Left lung (tissue), 10 donors: ENCODE data around the gene SLX4. TPM values are rescaled to one million over a fixed set of nuclear protein-coding genes. Genes with fewer than 3 reads are reported as not detected.

Experiments used
- ATAC-seq: fragments of 200-7000 bp; cut with Tn5 transposase; one replicate; pipeline ENCODE4 v1.9.1; 2020; ENCODE audit warnings: moderate library complexity
- DNase-seq, 4 donors: peaks; one replicate each; pipeline ENCODE4 v3.0.0-alpha.2; 2013 to 2020
- H3K27ac ChIP-seq, 2 donors: fragments of 200-600 bp; sonication (generic) in 1 of 2; one replicate each; pipeline versions ENCODE4 v1.5.0 to v1.8.0; 2020 to 2021
- H3K27me3 ChIP-seq, 2 donors: fragments of 200-600 bp; sonication (generic) in 1 of 2; one replicate each; pipeline versions ENCODE4 v1.5.0 to v1.8.0; 2020 to 2021
- H3K36me3 ChIP-seq, 2 donors: fragments of 200-600 bp; sonication (generic) in 1 of 2; one replicate each; pipeline versions ENCODE4 v1.5.0 to v1.8.0; 2020 to 2021
- H3K4me1 ChIP-seq, 2 donors: fragments of 200-600 bp; one replicate each; pipeline ENCODE4 v1.8.0; 2021
- H3K4me3 ChIP-seq, 2 donors: fragments of 200-600 bp; sonication (generic) in 1 of 2; one replicate each; pipeline versions ENCODE4 v1.5.0 to v1.8.0; 2020 to 2021; ENCODE audit warnings: mild to moderate bottlenecking in 1 of 2
- H3K9me3 ChIP-seq, 2 donors: fragments of 200-600 bp; sonication (generic) in 1 of 2; one replicate each; pipeline versions ENCODE4 v1.5.0 to v1.8.0; 2020 to 2021
- intact Hi-C, 2 donors: fragments of 100-400 bp; cut with DNase I; formaldehyde crosslinking; loops; one replicate each; pipeline versions ENCODE4 v1.11.2 to v1.14.2; 2022
- polyA plus RNA-seq, 6 donors: library from polyadenylated mRNA; unstranded; fragments of 120-200 nt; gene quantifications; one replicate each; pipeline ENCODE4 v1.2.1, GENCODE V29; 2013; ENCODE audit not compliant: insufficient read length in 6 of 6
- total RNA-seq, 2 donors: library from RNA; stranded (reverse); fragmentation: NEBNext Ultra II Directional; extraction: Animal tissue kit (Norgen Biotek cat#: 25700); gene quantifications; one replicate each; pipeline ENCODE4 v1.2.1, GENCODE V29; 2021
- TF ChIP-seq, protein P1 (sequence below), 2 donors: fragments of 200-600 bp; sonication (generic) in 1 of 2; IDR thresholded peaks; one replicate each; pipeline versions ENCODE4 v1.5.0 to v1.8.0; 2021; ENCODE audit warnings: antibody characterized with exemption in 2 of 2
- donor health status: DM: no; HTN: yes; CAD: no.
- donor health status: DM: no; HTN: no; CAD: no.

The SLX4 gene
- total and polyA plus RNA-seq, 8 donors, result 6.7 to 8.1 (median 7.1) TPM

DNA sequence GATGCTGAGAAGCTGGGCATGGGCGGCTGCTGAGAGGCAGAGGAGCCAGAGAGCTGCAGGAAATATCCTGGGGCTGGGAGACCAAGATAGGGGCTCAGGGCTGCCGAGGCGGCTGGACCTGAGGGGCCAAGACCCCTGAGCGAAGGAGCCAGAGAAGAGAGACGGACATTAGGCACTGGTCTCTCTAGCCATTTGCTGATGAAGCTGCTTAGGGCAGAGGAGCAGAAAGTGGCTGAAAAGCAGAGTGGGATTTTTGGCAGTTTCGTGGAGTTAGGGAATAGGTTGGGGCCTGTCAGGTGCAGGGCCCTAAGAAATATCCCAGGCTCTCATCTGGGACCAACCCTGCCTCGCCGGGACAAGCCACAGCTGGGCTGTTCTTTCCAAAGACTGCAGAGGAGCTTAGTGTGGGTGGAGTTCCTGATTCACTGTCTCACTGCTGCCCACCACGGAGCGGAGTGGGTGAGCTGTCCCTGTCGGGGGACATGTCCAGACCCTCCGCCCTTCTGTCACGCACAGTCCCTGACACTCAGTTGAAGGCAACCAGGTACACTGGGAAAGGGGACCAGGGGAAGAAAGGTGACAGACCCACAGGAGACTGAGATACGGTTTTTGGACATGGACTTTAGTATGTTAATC lies 31.8 kb upstream of the SLX4 start:
- no peaks in the 10 kb centered on the region for H3K27me3 ChIP-seq
- H3K4me3 ChIP-seq, result no peak overlapping the region
- ATAC-seq (no peak), DNase-seq (no peak)
- H3K27ac ChIP-seq, result no peak overlapping the region
- peaks cover 0 to 47% of the 10 kb centered on the region in 2 donors for H3K36me3 ChIP-seq
- H3K4me1 ChIP-seq, result no peaks in the 10 kb centered on the region
- intact Hi-C loops, result no loop called here
- TF ChIP-seq, protein P1, sequence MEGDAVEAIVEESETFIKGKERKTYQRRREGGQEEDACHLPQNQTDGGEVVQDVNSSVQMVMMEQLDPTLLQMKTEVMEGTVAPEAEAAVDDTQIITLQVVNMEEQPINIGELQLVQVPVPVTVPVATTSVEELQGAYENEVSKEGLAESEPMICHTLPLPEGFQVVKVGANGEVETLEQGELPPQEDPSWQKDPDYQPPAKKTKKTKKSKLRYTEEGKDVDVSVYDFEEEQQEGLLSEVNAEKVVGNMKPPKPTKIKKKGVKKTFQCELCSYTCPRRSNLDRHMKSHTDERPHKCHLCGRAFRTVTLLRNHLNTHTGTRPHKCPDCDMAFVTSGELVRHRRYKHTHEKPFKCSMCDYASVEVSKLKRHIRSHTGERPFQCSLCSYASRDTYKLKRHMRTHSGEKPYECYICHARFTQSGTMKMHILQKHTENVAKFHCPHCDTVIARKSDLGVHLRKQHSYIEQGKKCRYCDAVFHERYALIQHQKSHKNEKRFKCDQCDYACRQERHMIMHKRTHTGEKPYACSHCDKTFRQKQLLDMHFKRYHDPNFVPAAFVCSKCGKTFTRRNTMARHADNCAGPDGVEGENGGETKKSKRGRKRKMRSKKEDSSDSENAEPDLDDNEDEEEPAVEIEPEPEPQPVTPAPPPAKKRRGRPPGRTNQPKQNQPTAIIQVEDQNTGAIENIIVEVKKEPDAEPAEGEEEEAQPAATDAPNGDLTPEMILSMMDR (IDR thresholded peaks at IDR 0.05), result no peak
- no peaks in the 10 kb centered on the region for H3K9me3 ChIP-seq

DNA sequence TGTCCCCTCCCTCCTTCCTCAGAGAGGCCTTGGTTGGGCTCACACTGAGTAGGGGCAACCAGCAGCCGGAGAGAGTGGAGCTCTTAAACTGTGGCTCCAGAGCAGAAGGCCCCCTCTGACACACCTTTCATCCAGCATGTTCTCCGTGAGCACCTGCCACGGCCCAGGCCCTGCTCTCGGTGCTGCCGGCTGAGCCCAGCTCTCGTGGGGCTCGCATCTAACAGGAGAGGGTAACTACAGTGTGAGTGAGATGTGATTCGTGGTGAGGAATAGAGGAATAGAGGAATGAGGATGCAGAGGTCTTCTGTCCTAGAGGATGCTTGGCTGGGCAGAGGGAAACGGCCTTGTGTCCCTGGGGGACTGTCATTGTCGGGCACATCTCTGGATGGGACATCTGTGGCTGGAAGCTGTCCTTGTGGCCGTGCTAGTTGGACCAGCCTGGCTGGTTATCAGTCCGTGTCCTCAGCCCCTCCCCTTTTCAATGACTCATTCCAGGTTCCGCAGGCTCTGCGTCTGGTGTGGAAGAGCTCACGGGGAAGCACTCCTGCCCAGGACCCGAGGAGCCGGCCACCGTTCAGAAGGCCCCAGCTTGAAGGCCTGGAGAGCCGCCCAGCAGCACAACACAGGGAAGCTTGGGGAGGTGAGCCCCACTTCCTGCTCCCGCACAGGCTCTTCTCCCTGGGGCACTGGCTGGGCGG lies 31.1 kb upstream of the SLX4 start:
- Histone ChIP-seq H3K27me3 (no peaks in the 10 kb centered on the region), H3K4me3 (no peak overlapping the region), H3K9me3 (no peaks in the 10 kb centered on the region), H3K4me1 (peaks cover under 1 to 3% of the 10 kb centered on the region in 2 donors), H3K27ac (no peak overlapping the region), H3K36me3 (peaks cover 0 to 47% of the 10 kb centered on the region in 2 donors)
- intact Hi-C loops, result no loop called here
- DNase-seq, result no peak
- no peak for ATAC-seq
- TF ChIP-seq, protein P1 (IDR thresholded peaks at IDR 0.05), result no peak

DNA sequence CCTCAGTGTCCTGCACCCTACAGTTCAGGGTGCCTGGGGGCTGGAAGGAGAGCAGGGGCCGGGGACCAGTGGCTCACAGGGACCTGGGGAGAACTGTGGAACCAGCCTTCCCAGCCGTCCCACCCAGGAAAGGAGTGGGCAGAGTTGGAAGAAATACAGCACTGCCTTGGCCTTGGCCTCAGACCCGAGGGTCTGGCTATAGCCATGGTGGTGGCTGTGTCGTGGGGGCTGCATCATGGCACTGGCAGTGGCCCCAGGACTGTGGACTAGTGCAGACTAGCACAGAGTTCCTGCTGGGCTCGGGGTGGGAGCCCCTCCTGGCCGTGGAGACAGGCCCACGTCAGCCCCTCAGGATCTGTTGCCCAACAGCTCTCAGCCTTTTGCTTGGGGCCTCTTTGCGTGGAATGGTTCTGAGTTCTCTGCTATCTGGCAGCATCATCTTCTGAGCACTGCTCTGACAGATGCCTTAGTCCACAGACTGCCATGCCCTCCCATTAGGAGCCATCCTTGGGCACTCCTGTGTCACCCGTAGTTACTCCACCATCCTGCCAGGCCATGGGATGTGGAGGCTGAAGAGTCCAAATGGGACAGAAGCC lies 30.5 kb upstream of the SLX4 start:
- TF ChIP-seq, protein P1 (IDR thresholded peaks at IDR 0.05), result no peak
- intact Hi-C loops, result no loop called here
- ATAC-seq, result no peak
- H3K4me1 ChIP-seq, result peaks cover 7 to 10% of the 10 kb centered on the region in 2 donors
- H3K9me3 ChIP-seq, result no peaks in the 10 kb centered on the region
- DNase-seq, result no peak
- H3K4me3 ChIP-seq, result no peak overlapping the region
- H3K36me3 ChIP-seq, result peaks cover 0 to 47% of the 10 kb centered on the region in 2 donors
- no peaks in the 10 kb centered on the region for H3K27me3 ChIP-seq
- no peak overlapping the region for H3K27ac ChIP-seq

DNA sequence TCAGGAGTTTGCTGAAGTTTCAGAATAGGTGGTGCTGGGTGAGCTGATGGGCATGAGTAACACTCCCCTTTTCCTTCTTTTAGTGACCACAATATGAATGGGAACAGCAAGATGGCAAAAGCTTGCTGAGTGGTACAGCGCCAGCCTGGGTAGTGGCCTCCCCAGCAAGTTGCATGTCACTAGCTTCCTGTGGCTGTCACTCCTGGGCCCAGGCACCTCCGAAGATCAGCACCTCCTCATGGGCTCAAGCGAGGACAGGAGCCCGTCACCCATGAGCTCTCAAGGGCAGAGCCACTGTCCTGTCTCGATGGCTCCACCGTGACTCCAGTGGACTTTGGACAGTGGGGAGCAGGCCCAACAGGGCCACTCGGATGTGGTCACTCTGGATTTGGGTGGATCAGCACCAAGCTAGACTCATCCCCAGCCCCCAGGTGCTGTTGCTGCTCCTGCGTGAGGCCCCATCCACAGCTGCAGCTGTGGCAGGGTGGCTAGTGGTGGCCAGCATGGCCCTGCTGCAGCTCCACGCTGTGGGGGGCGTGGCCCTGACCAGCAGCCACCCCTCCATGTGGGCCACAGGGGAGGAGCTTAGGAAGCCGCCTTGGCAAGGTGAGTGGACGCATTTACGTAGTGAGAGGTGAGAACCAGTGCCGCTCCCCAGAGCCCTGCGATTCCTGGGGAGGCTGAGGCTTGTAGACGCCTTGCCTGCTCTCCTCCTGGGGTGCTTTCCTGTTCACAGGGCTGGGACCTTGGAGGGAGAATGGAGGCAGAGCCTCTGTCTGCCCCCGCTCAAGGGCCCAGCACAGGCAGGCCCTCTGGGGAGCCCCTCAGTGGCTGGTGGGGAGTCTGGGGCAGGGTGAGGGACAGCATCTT lies 29.5 kb upstream of the SLX4 start:
- H3K36me3 ChIP-seq, result peaks cover 0 to 46% of the 10 kb centered on the region in 2 donors
- H3K9me3 ChIP-seq, result no peaks in the 10 kb centered on the region
- peaks cover 8 to 12% of the 10 kb centered on the region in 2 donors for H3K4me1 ChIP-seq
- H3K27me3 ChIP-seq, result no peaks in the 10 kb centered on the region
- ATAC-seq (no peak), DNase-seq (no peak)
- no peak overlapping the region for H3K4me3 ChIP-seq
- intact Hi-C loops, result no loop called here
- TF ChIP-seq, protein P1 (IDR thresholded peaks at IDR 0.05), result no peak
- H3K27ac ChIP-seq, result no peak overlapping the region
